ENCODE measurements around the gene CLDN1. TPM values are rescaled to one million over a fixed set of nuclear protein-coding genes. Genes with fewer than 3 reads are reported as not detected.

The CLDN1 gene
- total RNA-seq, 1 experiment from 2014 or later, result 1.0 TPM

- no peak overlapping the region for H3T11ph ChIP-seq (ENCODE audit: low read length)
- H4K91ac ChIP-seq (ENCODE audit: insufficient read length, low read depth, low read length), result no peak overlapping the region
- H2AK5ac ChIP-seq (ENCODE audit: insufficient read length, low read length), result no peak overlapping the region
- H2AFZ ChIP-seq (ENCODE audit: low read length), result no peak overlapping the region
- DNase-seq, result no peak
- no peaks in the 10 kb centered on the region for H3K36me3 Mint-ChIP-seq (ENCODE audit: insufficient read depth in 1 of 3, low read depth in 3 of 3)
- H2BK15ac ChIP-seq (ENCODE audit: low read depth, low read length), result no peak overlapping the region
- no peak overlapping the region for H2BK120ac ChIP-seq (ENCODE audit: low read depth, low read length, poor library complexity, severe bottlenecking)
- no peak overlapping the region for H4K5ac ChIP-seq (ENCODE audit: insufficient read length, low read depth, low read length)
- H4K8ac ChIP-seq (replicated peaks; ENCODE audit: insufficient read length, low read depth, low read length), result no peak overlapping the region
- H3K23me2 ChIP-seq (ENCODE audit: insufficient read length, low read depth, low read length, poor library complexity, severe bottlenecking), result peaks cover 3% of the 10 kb centered on the region
- H3K9me3 ChIP-seq (ENCODE audit: control insufficient read depth, low read depth, low read length), result no peaks in the 10 kb centered on the region
- no peak overlapping the region for H3K4ac ChIP-seq (ENCODE audit: low read depth, low read length)
- no peaks in the 10 kb centered on the region for H4K20me1 ChIP-seq (ENCODE audit: control insufficient read depth, insufficient read depth, insufficient read length)
- H3K4me3 Mint-ChIP-seq, result no peak overlapping the region
- H2BK12ac ChIP-seq (ENCODE audit: insufficient read length, low read depth, low read length), result no peak overlapping the region
- no peaks in the 10 kb centered on the region for H3K79me2 ChIP-seq (ENCODE audit: insufficient read depth, low read length)
- no peaks in the 10 kb centered on the region for H3K9me3 Mint-ChIP-seq
- H3K23ac ChIP-seq (ENCODE audit: insufficient read length, low read depth, low read length), result no peak overlapping the region
- H3K27me3 ChIP-seq (ENCODE audit: insufficient read depth, low read length), result no peaks in the 10 kb centered on the region
- peaks cover 10% of the 10 kb centered on the region for H3K27me3 Mint-ChIP-seq (ENCODE audit: low read depth)
- WGBS (ENCODE audit: extremely low coverage, insufficient read length, low lambda C conversion rate), result no CpG with 5 or more reads among the region's 4 CpGs
- peaks cover 20 to 24% of the 10 kb centered on the region in 2 experiments for H3K4me1 Mint-ChIP-seq
- H3K4me1 ChIP-seq (ENCODE audit: insufficient read depth, low read length), result peaks cover 2% of the 10 kb centered on the region; the same call in 1 of the 2 replicates
- H3K14ac ChIP-seq (ENCODE audit: insufficient read depth, low read length), result no peak overlapping the region
- H3K4me2 ChIP-seq (ENCODE audit: insufficient read depth, insufficient read length, low read length), result no peak overlapping the region
- no peak overlapping the region for H2BK20ac ChIP-seq (ENCODE audit: low read depth, low read length, poor library complexity, severe bottlenecking)
- no peak for TF ChIP-seq CTCF (conservative IDR thresholded peaks at IDR 0.05)
- no peak overlapping the region for H3K9ac ChIP-seq (ENCODE audit: extremely low read depth, insufficient read length, low read length)
- H2BK5ac ChIP-seq (ENCODE audit: insufficient read length, low read length), result no peak overlapping the region
- no peak overlapping the region for H3K18ac ChIP-seq (ENCODE audit: insufficient read length, low read depth, low read length)
- H3K27ac ChIP-seq (ENCODE audit: insufficient read length, low read depth, low read length), result no peak overlapping the region
- no peak overlapping the region for H3K27ac Mint-ChIP-seq
- H3K79me1 ChIP-seq (ENCODE audit: insufficient read depth, low read depth, low read length, poor library complexity, severe bottlenecking), result no peaks in the 10 kb centered on the region
- no peak overlapping the region for H3K56ac ChIP-seq (ENCODE audit: insufficient read length, low read depth, low read length)
Measured at GRCh38 chr3:190326930-190327329, 4.7 kb upstream of the CLDN1 start.

All from H9 (cell line).